Vagina (tissue), 2 donors: ENCODE measurements around the gene EPN1.

Experiments used
- CTCF ChIP-seq, 3 experiments: fragments of 450-650 bp in 2 of 3; fragments of 200-600 bp in 1 of 3; sonication (generic) in 1 of 3; IDR thresholded peaks; one replicate each; pipeline ENCODE4 v1.5.1; 2017 to 2019; ENCODE audit warnings: antibody characterized with exemption in 3 of 3, mild to moderate bottlenecking in 2 of 3, moderate library complexity in 2 of 3
- POLR2A ChIP-seq, 2 donors: fragments of 450-650 bp; IDR thresholded peaks; one replicate each; pipeline ENCODE4 v1.6.1; 2017; ENCODE audit warnings: antibody characterized with exemption in 2 of 2, mild to moderate bottlenecking in 2 of 2, moderate library complexity in 2 of 2
- POLR2AphosphoS5 ChIP-seq, 2 donors: sonication (generic); formaldehyde crosslinking; IDR thresholded peaks; one replicate each; pipeline ENCODE4 v1.9.0; 2017; ENCODE audit warnings: antibody characterized with exemption in 2 of 2, mild to moderate bottlenecking in 2 of 2, low read depth in 1 of 2; ENCODE audit not compliant: insufficient read depth in 1 of 2

- TF ChIP-seq CTCF (IDR thresholded peaks at IDR 0.05) (no peak), POLR2A (IDR thresholded peaks at IDR 0.05) (no peak), POLR2AphosphoS5 (IDR thresholded peaks at IDR 0.05; ENCODE audit: insufficient read depth in 1 of 2, low read depth in 1 of 2) (no peak)
Observed at GRCh38 chr19:55644842-55645511, 30.0 kb upstream of the EPN1 start.
